GM12801 (cell line): Measurements from ENCODE around the gene ADGRF1.

ENCODE experiments used
- CTCF ChIP-seq: IDR thresholded peaks from one replicate; pipeline ENCODE4 v1.5.1; 2011; ENCODE audit warnings: control low read depth; ENCODE audit not compliant: insufficient read length; ENCODE audit errors: extremely low read depth

ADGRF1 gene

GRCh38 chr6:46985943-46986342, 56.2 kb downstream of the ADGRF1 start:
- no peak for TF ChIP-seq CTCF

- no peak for TF ChIP-seq CTCF
These were observed 59.1 kb downstream of the ADGRF1 start for GRCh38 chr6:46983007-46983411.

- no peak for TF ChIP-seq CTCF
These were observed 62.9 kb downstream of the ADGRF1 start for GRCh38 chr6:46979206-46979605.

GRCh38 chr6:46974786-46975185, 67.3 kb downstream of the ADGRF1 start:
- no peak for TF ChIP-seq CTCF

- no peak for TF ChIP-seq CTCF
These were observed 69.1 kb downstream of the ADGRF1 start for GRCh38 chr6:46973029-46973428.

- no peak for TF ChIP-seq CTCF
These were observed 69.6 kb downstream of the ADGRF1 start for GRCh38 chr6:46972531-46972930.

GRCh38 chr6:46969206-46969605, 72.9 kb downstream of the ADGRF1 start:
- TF ChIP-seq CTCF: no peak

- no peak for TF ChIP-seq CTCF
These were observed 74.2 kb downstream of the ADGRF1 start for GRCh38 chr6:46967826-46968349.
